Left ventricle myocardium superior (tissue), 1 donor: Measurements from ENCODE around the gene ABLIM2. TPM values are rescaled to one million over a fixed set of nuclear protein-coding genes. Genes with fewer than 3 reads are reported as not detected.

Source experiments
- ATAC-seq: fragments of 200-7000 bp; cut with Tn5 transposase; one replicate; pipeline ENCODE4 v1.9.1; 2020; ENCODE audit warnings: mild to moderate bottlenecking, moderate library complexity
- DNase-seq: peaks from one replicate; pipeline ENCODE4 v3.0.0-alpha.2; 2020
- intact Hi-C: fragments of 100-400 bp; cut with micrococcal nuclease; formaldehyde crosslinking; loops from one replicate; pipeline ENCODE4 v1.11.0; 2022
- total RNA-seq: library from RNA; stranded (reverse); fragmentation: NEBNext Ultra II Directional; extraction: Animal tissue kit (Norgen Biotek cat#: 25700); gene quantifications from one replicate; pipeline ENCODE4 v1.2.1, GENCODE V29; 2021
- donor health status: DM: no; HTN: yes; CAD: no; lungs with severe emphysema.

The ABLIM2 gene
- total RNA-seq, 1 donor from 2014 or later: 28.3 TPM

- intact Hi-C loops: no loop called here
- DNase-seq: no peak
- peak; percentile 14 for ATAC-seq
Measured at GRCh38 chr4:8099981-8100464, 58.6 kb downstream of the ABLIM2 start.

GRCh38 chr4:8098506-8098905, 60.1 kb downstream of the ABLIM2 start:
- ATAC-seq (no peak), DNase-seq (no peak)
- intact Hi-C loops: no loop called here

- DNase-seq (no peak), ATAC-seq (no peak)
- intact Hi-C loops: no loop called here
Measured at GRCh38 chr4:8097721-8098345, 60.8 kb downstream of the ABLIM2 start.

GRCh38 chr4:8097141-8097541, 61.5 kb downstream of the ABLIM2 start:
- ATAC-seq: no peak
- DNase-seq: no peak
- intact Hi-C loops: no loop called here

GRCh38 chr4:8096690-8097061, 61.9 kb downstream of the ABLIM2 start:
- ATAC-seq: no peak
- intact Hi-C loops: no loop called here
- DNase-seq: no peak

GRCh38 chr4:8095956-8096689, 62.5 kb downstream of the ABLIM2 start:
- intact Hi-C loops: no loop called here
- no peak for DNase-seq
- no peak for ATAC-seq

- intact Hi-C loops: no loop called here
- ATAC-seq (no peak), DNase-seq (no peak)
Measured at GRCh38 chr4:8093587-8094274, 64.9 kb downstream of the ABLIM2 start.

- intact Hi-C loops: no loop called here
- ATAC-seq (no peak), DNase-seq (no peak)
Measured at GRCh38 chr4:8092282-8092681, 66.3 kb downstream of the ABLIM2 start.

GRCh38 chr4:8090744-8091301, 67.8 kb downstream of the ABLIM2 start:
- DNase-seq (no peak), ATAC-seq (no peak)
- intact Hi-C loops: no loop called here

- DNase-seq: no peak
- ATAC-seq: peak; percentile 43
- intact Hi-C loops: no loop called here
Measured at GRCh38 chr4:8090312-8090711, 68.3 kb downstream of the ABLIM2 start.

GRCh38 chr4:8089862-8090261, 68.8 kb downstream of the ABLIM2 start:
- ATAC-seq (no peak), DNase-seq (no peak)
- intact Hi-C loops: no loop called here

- intact Hi-C loops: no loop called here
- DNase-seq (no peak), ATAC-seq (no peak)
Measured at GRCh38 chr4:8088966-8089491, 69.6 kb downstream of the ABLIM2 start.

- DNase-seq (no peak), ATAC-seq (no peak)
- intact Hi-C loops: no loop called here
Measured at GRCh38 chr4:8087921-8088495, 70.6 kb downstream of the ABLIM2 start.

GRCh38 chr4:8086783-8087445, 71.7 kb downstream of the ABLIM2 start:
- intact Hi-C loops: no loop called here
- no peak for DNase-seq
- peak; percentile 39 for ATAC-seq

GRCh38 chr4:8085491-8086117, 73.0 kb downstream of the ABLIM2 start:
- intact Hi-C loops: no loop called here
- no peak for DNase-seq
- no peak for ATAC-seq

- no peak for DNase-seq
- no peak for ATAC-seq
- intact Hi-C loops: no loop called here
Measured at GRCh38 chr4:8084712-8085490, 73.7 kb downstream of the ABLIM2 start.

GRCh38 chr4:8084031-8084660, 74.5 kb downstream of the ABLIM2 start:
- no peak for ATAC-seq
- DNase-seq: no peak
- intact Hi-C loops: no loop called here
